ENCODE data around the gene ALG9.
A peak's percentile ranks its signal among the peaks of the same experiment; 100 is the strongest.

ALG9 gene

GRCh38 chr11:111838054-111838453, 33.3 kb downstream of the ALG9 start:
- H4K20me1 ChIP-seq (ENCODE audit: insufficient read depth, low read length, poor library complexity, severe bottlenecking), result no peaks in the 10 kb centered on the region
- H2AFZ ChIP-seq (ENCODE audit: low read length), result no peak overlapping the region
- H3K4me1 ChIP-seq (ENCODE audit: insufficient read depth, low read length, poor library complexity, severe bottlenecking), result peaks cover 26% of the 10 kb centered on the region
- H3K9me3 ChIP-seq (ENCODE audit: insufficient read depth, low read depth, low read length), result no peaks in the 10 kb centered on the region
- TF ChIP-seq CTCF (conservative IDR thresholded peaks at IDR 0.05; ENCODE audit: low read length) (no peak), EZH2phosphoT487 (IDR thresholded peaks at IDR 0.05; ENCODE audit: borderline replicate concordance) (no peak)
- H3K4me2 ChIP-seq (ENCODE audit: low read depth, low read length, poor library complexity, severe bottlenecking), result peak overlapping the region; percentile 62
- H3K9ac ChIP-seq (ENCODE audit: low read depth, low read length, poor library complexity, severe bottlenecking), result peak overlapping the region; percentile 20
- H3F3A ChIP-seq (ENCODE audit: low read depth), result peaks cover 4% of the 10 kb centered on the region; the same call in 1 of the 2 replicates
- peaks cover 33% of the 10 kb centered on the region for H3K36me3 ChIP-seq (ENCODE audit: insufficient read depth, low read length)
- no peak overlapping the region for H3K4me3 ChIP-seq (ENCODE audit: low read length, poor library complexity, severe bottlenecking)
- no peaks in the 10 kb centered on the region for H3K27me3 ChIP-seq (ENCODE audit: insufficient read depth, low read length, poor library complexity, severe bottlenecking)
- H3K9me2 ChIP-seq (replicated peaks; ENCODE audit: low read depth, low read length), result no peaks in the 10 kb centered on the region
- no peaks in the 10 kb centered on the region for H3K79me2 ChIP-seq (ENCODE audit: insufficient read depth, low read length)

DNA sequence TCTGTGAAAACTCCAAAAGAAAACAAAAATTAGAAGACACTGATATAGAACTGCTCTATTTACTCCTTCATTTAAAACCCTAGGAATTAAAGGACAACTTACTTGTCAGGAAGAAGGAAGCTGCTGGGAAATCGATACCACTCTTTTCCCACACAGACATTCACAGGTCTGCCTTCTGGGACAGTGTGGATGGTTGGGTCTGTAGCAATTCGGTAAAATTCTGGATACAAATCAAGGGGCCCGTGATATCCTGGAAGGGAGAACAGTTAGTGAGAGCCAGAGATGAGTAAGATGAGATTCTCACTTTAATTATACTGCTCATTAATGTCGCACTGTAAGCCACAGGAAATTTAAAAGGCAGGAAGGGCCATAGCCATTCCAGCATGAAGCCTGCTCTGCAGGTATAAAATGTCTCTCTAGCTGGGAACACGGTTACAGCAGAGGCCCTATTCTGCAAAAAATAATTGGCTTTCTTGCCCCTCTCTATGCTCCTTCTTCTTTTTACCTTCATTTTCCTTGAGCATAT, 34.0 kb downstream of the ALG9 start:
- peaks cover 26% of the 10 kb centered on the region for H3K4me1 ChIP-seq (ENCODE audit: insufficient read depth, low read length, poor library complexity, severe bottlenecking)
- peaks cover 30% of the 10 kb centered on the region for H3K36me3 ChIP-seq (ENCODE audit: insufficient read depth, low read length)
- H3K79me2 ChIP-seq (ENCODE audit: insufficient read depth, low read length), result no peaks in the 10 kb centered on the region
- H3K27me3 ChIP-seq (ENCODE audit: insufficient read depth, low read length, poor library complexity, severe bottlenecking), result no peaks in the 10 kb centered on the region
- H3K4me3 ChIP-seq (ENCODE audit: low read length, poor library complexity, severe bottlenecking), result peak overlapping the region; percentile 32
- no peaks in the 10 kb centered on the region for H3K9me3 ChIP-seq (ENCODE audit: insufficient read depth, low read depth, low read length)
- no peaks in the 10 kb centered on the region for H4K20me1 ChIP-seq (ENCODE audit: insufficient read depth, low read length, poor library complexity, severe bottlenecking)
- H3K4me2 ChIP-seq (ENCODE audit: low read depth, low read length, poor library complexity, severe bottlenecking), result peak overlapping the region; percentile 62
- H3K9ac ChIP-seq (ENCODE audit: low read depth, low read length, poor library complexity, severe bottlenecking), result peak overlapping the region; percentile 20
- H3K9me2 ChIP-seq (replicated peaks; ENCODE audit: low read depth, low read length), result no peaks in the 10 kb centered on the region
- H3F3A ChIP-seq (ENCODE audit: low read depth), result peaks cover 4% of the 10 kb centered on the region; the same call in 1 of the 2 replicates
- no peak overlapping the region for H2AFZ ChIP-seq (ENCODE audit: low read length)
- no peak for TF ChIP-seq CTCF (conservative IDR thresholded peaks at IDR 0.05; ENCODE audit: low read length)
- no peak for TF ChIP-seq EZH2phosphoT487 (IDR thresholded peaks at IDR 0.05; ENCODE audit: borderline replicate concordance)

GRCh38 chr11:111836721-111837120, 34.7 kb downstream of the ALG9 start:
- peaks cover 4% of the 10 kb centered on the region; the same call in 1 of the 2 replicates for H3F3A ChIP-seq (ENCODE audit: low read depth)
- H3K4me2 ChIP-seq (ENCODE audit: low read depth, low read length, poor library complexity, severe bottlenecking), result peak overlapping the region; percentile 62
- no peaks in the 10 kb centered on the region for H3K27me3 ChIP-seq (ENCODE audit: insufficient read depth, low read length, poor library complexity, severe bottlenecking)
- H4K20me1 ChIP-seq (ENCODE audit: insufficient read depth, low read length, poor library complexity, severe bottlenecking), result no peaks in the 10 kb centered on the region
- TF ChIP-seq EZH2phosphoT487 (IDR thresholded peaks at IDR 0.05; ENCODE audit: borderline replicate concordance) (no peak), CTCF (conservative IDR thresholded peaks at IDR 0.05; ENCODE audit: low read length) (no peak)
- peaks cover 26% of the 10 kb centered on the region for H3K4me1 ChIP-seq (ENCODE audit: insufficient read depth, low read length, poor library complexity, severe bottlenecking)
- H3K9me3 ChIP-seq (ENCODE audit: insufficient read depth, low read depth, low read length), result no peaks in the 10 kb centered on the region
- peak overlapping the region; percentile 32 for H3K4me3 ChIP-seq (ENCODE audit: low read length, poor library complexity, severe bottlenecking)
- no peak overlapping the region for H2AFZ ChIP-seq (ENCODE audit: low read length)
- H3K36me3 ChIP-seq (ENCODE audit: insufficient read depth, low read length), result peaks cover 30% of the 10 kb centered on the region
- H3K9ac ChIP-seq (ENCODE audit: low read depth, low read length, poor library complexity, severe bottlenecking), result no peak overlapping the region
- H3K9me2 ChIP-seq (replicated peaks; ENCODE audit: low read depth, low read length), result no peaks in the 10 kb centered on the region
- H3K79me2 ChIP-seq (ENCODE audit: insufficient read depth, low read length), result no peaks in the 10 kb centered on the region
